B cell (primary cell): Measurements from ENCODE around the gene CHIC2. TPM values are rescaled to one million over a fixed set of nuclear protein-coding genes. Genes with fewer than 3 reads are reported as not detected.

ENCODE experiments used
- ATAC-seq: fragments of 200-7000 bp; cut with Tn5 transposase; one replicate; pipeline ENCODE4 v1.10.0; 2021; ENCODE audit warnings: low read depth, mild to moderate bottlenecking, moderate number of reproducible peaks, moderate library complexity
- CTCF ChIA-PET: fragments of 350-600 bp; sonication (Branson Sonifier 250); formaldehyde crosslinking; loops from one replicate; lab custom pipeline; 2021; ENCODE audit warnings: antibody characterized with exemption, inconsistent platforms; lab: Charles Lee
- POLR2A ChIA-PET: fragments of 350-600 bp; sonication (Branson Sonifier 250); formaldehyde crosslinking; loops from one replicate; lab custom pipeline; 2021; ENCODE audit warnings: antibody characterized with exemption; lab: Charles Lee
- DNase-seq: peaks from one replicate; pipeline ENCODE4 v3.0.0; 2013
- H2AFZ ChIP-seq: 2 replicates; pipeline ENCODE4 v1.6.1; 2012; ENCODE audit warnings: mild to moderate bottlenecking, low read depth, low read length; ENCODE audit not compliant: insufficient read depth, poor library complexity, severe bottlenecking
- H3K27ac ChIP-seq, 2 donors: 1 replicate in 1 of 2; 2 replicates in 1 of 2; pipeline ENCODE4 v1.5.1; 2012 to 2013; ENCODE audit warnings: low read length in 2 of 2, mild to moderate bottlenecking in 2 of 2, moderate library complexity in 1 of 2
- H3K27me3 ChIP-seq, 4 experiments: fragments of 200-600 bp in 1 of 4; sonication (generic) in 1 of 4; replicated peaks in 1 of 4; 1 replicate in 2 of 4; 2 replicates in 2 of 4; pipeline versions ENCODE4 v1.6.1 to v1.7.0; 2013 to 2016; ENCODE audit warnings: low read length in 3 of 4, mild to moderate bottlenecking in 2 of 4, mixed read lengths in 1 of 4, moderate library complexity in 1 of 4; ENCODE audit not compliant: insufficient read depth in 4 of 4, control insufficient read depth in 3 of 4; ENCODE audit errors: control extremely low read depth in 1 of 4
- H3K36me3 ChIP-seq, 2 experiments: replicated peaks in 1 of 2; 1 replicate in 1 of 2; 2 replicates in 1 of 2; pipeline versions ENCODE4 v1.6.1 to v1.7.1; 2013; ENCODE audit warnings: low read length in 1 of 2; ENCODE audit not compliant: insufficient read depth in 2 of 2, control insufficient read depth in 1 of 2; ENCODE audit errors: control extremely low read depth in 1 of 2, extremely low read depth in 1 of 2
- H3K4me1 ChIP-seq, 2 donors: fragments of 200-600 bp in 1 of 2; sonication (generic) in 1 of 2; 1 replicate in 1 of 2; 2 replicates in 1 of 2; pipeline versions ENCODE4 v1.5.1 to v1.6.1; 2013 to 2017; ENCODE audit warnings: low read length in 2 of 2; ENCODE audit not compliant: control insufficient read depth in 2 of 2, insufficient read depth in 2 of 2
- H3K4me2 ChIP-seq: replicated peaks from 2 replicates; pipeline ENCODE3; 2012; ENCODE audit warnings: mild to moderate bottlenecking, low read depth, low read length; ENCODE audit not compliant: poor library complexity, severe bottlenecking
- H3K4me3 ChIP-seq, 5 experiments: fragments of 200-600 bp in 1 of 5; sonication (generic) in 1 of 5; 1 replicate in 3 of 5; 2 replicates in 2 of 5; pipeline versions ENCODE4 v1.5.1 to v1.7.0; 2011 to 2016; ENCODE audit warnings: low read length in 4 of 5, mild to moderate bottlenecking in 4 of 5, low read depth in 2 of 5, control low read depth in 1 of 5, moderate library complexity in 1 of 5; ENCODE audit not compliant: insufficient read depth in 1 of 5; ENCODE audit errors: control extremely low read depth in 1 of 5, extremely low read depth in 1 of 5
- H3K79me2 ChIP-seq: fragments of 200-600 bp; sonication (generic); one replicate; pipeline ENCODE4 v1.6.0; 2016; ENCODE audit warnings: low read length; ENCODE audit not compliant: control insufficient read depth, insufficient read depth
- H3K9ac ChIP-seq: fragments of 200-600 bp; sonication (generic); 2 replicates; pipeline ENCODE4 v1.6.1; 2017; ENCODE audit warnings: mild to moderate bottlenecking, low read length, moderate library complexity
- H3K9me3 ChIP-seq, 3 donors: one replicate each; pipeline versions ENCODE4 v1.6.1 to v1.7.1; 2013; ENCODE audit warnings: low read length in 2 of 3; ENCODE audit not compliant: control insufficient read depth in 2 of 3, insufficient read depth in 1 of 3; ENCODE audit errors: control extremely low read depth in 1 of 3
- H4K20me1 ChIP-seq: 2 replicates; pipeline ENCODE4 v1.6.0; 2012; ENCODE audit warnings: mild to moderate bottlenecking, low read length; ENCODE audit not compliant: insufficient read depth, control insufficient read depth, poor library complexity, severe bottlenecking
- H3K27ac Mint-ChIP-seq: one replicate; pipeline ENCODE4 v1.8.0; 2021; ENCODE audit warnings: mixed read lengths
- H3K27me3 Mint-ChIP-seq: one replicate; pipeline ENCODE4 v1.8.0; 2021; ENCODE audit warnings: mixed read lengths
- H3K4me1 Mint-ChIP-seq: one replicate; pipeline ENCODE4 v1.8.0; 2021; ENCODE audit warnings: mixed read lengths
- H3K4me3 Mint-ChIP-seq: one replicate; pipeline ENCODE4 v1.8.0; 2021; ENCODE audit warnings: mixed read lengths
- H3K9me3 Mint-ChIP-seq: one replicate; pipeline ENCODE4 v1.8.0; 2022; ENCODE audit warnings: mixed read lengths; ENCODE audit not compliant: insufficient read depth
- EZH2 ChIP-seq: IDR thresholded peaks from 2 replicates; pipeline ENCODE4 v1.6.1; 2012; ENCODE audit warnings: borderline replicate concordance, low read depth, mild to moderate bottlenecking, moderate library complexity, low read length; ENCODE audit not compliant: insufficient read depth, poor library complexity, severe bottlenecking
- WGBS: methylation state at CpG from one replicate; pipeline ENCODE4 v1.1.5; 2013; ENCODE audit warnings: missing lambda C conversion rate; ENCODE audit not compliant: insufficient coverage; 5-methylcytosine and 5-hydroxymethylcytosine counted together
- intact Hi-C: fragments of 100-400 bp; cut with micrococcal nuclease; formaldehyde crosslinking; loops from one replicate; pipeline ENCODE4 v1.10.0; 2022
- polyA plus RNA-seq: library from polyadenylated mRNA; depleted of rRNA; stranded (reverse); fragments of >200 nt; gene quantifications from 2 replicates; pipeline ENCODE4 v1.2.3, GENCODE V29; 2012
- total RNA-seq, 2 donors: library from RNA; stranded (reverse); fragments of 120-200 nt in 1 of 2; gene quantifications; 1 replicate in 1 of 2; 2 replicates in 1 of 2; pipeline versions ENCODE4 v1.2.3 to v1.2.4, GENCODE V29; 2013 to 2022
- TF ChIP-seq, protein P1 (sequence below): fragments of 200-600 bp; IDR thresholded peaks from one replicate; pipeline ENCODE4 v1.8.0; 2022; ENCODE audit warnings: antibody characterized with exemption, mild to moderate bottlenecking

The CHIC2 gene
- total and polyA plus RNA-seq, 2 donors (not counting 1 experiment from before 2014, with no cell fraction given): 20.2 to 37.7 TPM

GRCh38 chr4:54095110-54095825 lies 30.9 kb upstream of the CHIC2 start:
- H3K9me3 Mint-ChIP-seq: peaks cover 3% of the 10 kb centered on the region
- peaks cover 0 to 37% (median 0%) of the 10 kb centered on the region in 3 donors for H3K9me3 ChIP-seq
- peaks cover 49 to 51% of the 10 kb centered on the region in 2 donors for H3K4me1 ChIP-seq
- H3K9ac ChIP-seq: no peak overlapping the region
- H3K27me3 Mint-ChIP-seq: peaks cover 87% of the 10 kb centered on the region
- H3K27ac Mint-ChIP-seq: no peak overlapping the region
- H3K27me3 ChIP-seq: peaks cover 0 to 96% (median 80%) of the 10 kb centered on the region in 4 experiments
- no peaks in the 10 kb centered on the region for H3K36me3 ChIP-seq
- no peak overlapping the region for H3K4me3 Mint-ChIP-seq
- intact Hi-C loops: no loop called here
- H4K20me1 ChIP-seq: no peaks in the 10 kb centered on the region
- WGBS: 14% methylated on average over 13 of the region's 19 CpGs
- H3K4me3 ChIP-seq: no peak overlapping the region
- H3K79me2 ChIP-seq: no peaks in the 10 kb centered on the region
- no peak for DNase-seq
- no peak for ATAC-seq
- no peak overlapping the region for H3K4me2 ChIP-seq
- POLR2A ChIA-PET: no interaction called here
- no peak overlapping the region for H3K27ac ChIP-seq
- CTCF ChIA-PET: interaction anchor here (0.6 to 0.8 kb wide), 2 partner anchors 8 to 136 kb away, joined by 3 read pairs; no protein-coding TSS in a partner anchor
- TF ChIP-seq, protein P1, sequence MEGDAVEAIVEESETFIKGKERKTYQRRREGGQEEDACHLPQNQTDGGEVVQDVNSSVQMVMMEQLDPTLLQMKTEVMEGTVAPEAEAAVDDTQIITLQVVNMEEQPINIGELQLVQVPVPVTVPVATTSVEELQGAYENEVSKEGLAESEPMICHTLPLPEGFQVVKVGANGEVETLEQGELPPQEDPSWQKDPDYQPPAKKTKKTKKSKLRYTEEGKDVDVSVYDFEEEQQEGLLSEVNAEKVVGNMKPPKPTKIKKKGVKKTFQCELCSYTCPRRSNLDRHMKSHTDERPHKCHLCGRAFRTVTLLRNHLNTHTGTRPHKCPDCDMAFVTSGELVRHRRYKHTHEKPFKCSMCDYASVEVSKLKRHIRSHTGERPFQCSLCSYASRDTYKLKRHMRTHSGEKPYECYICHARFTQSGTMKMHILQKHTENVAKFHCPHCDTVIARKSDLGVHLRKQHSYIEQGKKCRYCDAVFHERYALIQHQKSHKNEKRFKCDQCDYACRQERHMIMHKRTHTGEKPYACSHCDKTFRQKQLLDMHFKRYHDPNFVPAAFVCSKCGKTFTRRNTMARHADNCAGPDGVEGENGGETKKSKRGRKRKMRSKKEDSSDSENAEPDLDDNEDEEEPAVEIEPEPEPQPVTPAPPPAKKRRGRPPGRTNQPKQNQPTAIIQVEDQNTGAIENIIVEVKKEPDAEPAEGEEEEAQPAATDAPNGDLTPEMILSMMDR: no peak
- no peak for TF ChIP-seq EZH2
- H3K4me1 Mint-ChIP-seq: peaks cover 50% of the 10 kb centered on the region
- H2AFZ ChIP-seq: no peak overlapping the region

- Histone ChIP-seq H3K4me1 (peaks cover 41 to 43% of the 10 kb centered on the region in 2 donors), H4K20me1 (no peaks in the 10 kb centered on the region), H3K27me3 (peaks cover 0 to 89% (median 78%) of the 10 kb centered on the region in 4 experiments), H3K9ac (no peak overlapping the region), H3K4me2 (no peak overlapping the region), H3K4me3 (no peak overlapping the region), H3K79me2 (no peaks in the 10 kb centered on the region), H3K9me3 (peaks cover 0 to 36% (median 0%) of the 10 kb centered on the region in 3 donors), H3K27ac (no peak overlapping the region), H2AFZ (no peak overlapping the region), H3K36me3 (no peaks in the 10 kb centered on the region)
- CTCF ChIA-PET: interaction anchor here (0.6 kb wide), 1 partner anchor 9 kb away, joined by 3 read pairs; no protein-coding TSS in a partner anchor
- POLR2A ChIA-PET: no interaction called here
- intact Hi-C loops: no loop called here
- TF ChIP-seq, protein P1: no peak
- TF ChIP-seq EZH2: no peak
- Mint-ChIP-seq H3K4me1 (peaks cover 45% of the 10 kb centered on the region), H3K4me3 (no peak overlapping the region), H3K27me3 (peaks cover 87% of the 10 kb centered on the region), H3K9me3 (peaks cover 3% of the 10 kb centered on the region), H3K27ac (no peak overlapping the region)
- WGBS: 52% methylated on average over 3 of the region's 6 CpGs
- DNase-seq (no peak), ATAC-seq (no peak)
These were observed 30.0 kb upstream of the CHIC2 start for GRCh38 chr4:54094451-54094850.
